OCI-LY1 (cell line): ENCODE data around the gene POLR2E.
"Not testable (repeated sequence)": the region's sequence is repeated elsewhere in the genome, so short reads cannot be mapped to it uniquely, and the experiment has no call there.

Experiments
- H2AFZ ChIP-seq: fragments of 200-600 bp; sonication (generic), shearing (Covaris generic); 2 replicates; pipeline ENCODE4 v1.6.0; 2014; ENCODE audit warnings: antibody characterized with exemption, mild to moderate bottlenecking, low read length
- H3F3A ChIP-seq: fragments of 200-600 bp; sonication (generic), shearing (Covaris generic); 2 replicates; pipeline ENCODE4 v1.6.0; 2014; ENCODE audit warnings: mild to moderate bottlenecking, antibody characterized with exemption, low read length, moderate library complexity; ENCODE audit not compliant: insufficient read depth
- H3K27ac ChIP-seq: fragments of 200-600 bp; sonication (generic); 2 replicates; pipeline ENCODE4 v1.5.1; 2014; ENCODE audit warnings: low read length, mixed run types, mild to moderate bottlenecking, low read depth; ENCODE audit not compliant: poor library complexity, severe bottlenecking
- H3K27me3 ChIP-seq: fragments of 200-600 bp; sonication (generic); 2 replicates; pipeline ENCODE4 v1.6.0; 2014; ENCODE audit warnings: antibody characterized with exemption, mild to moderate bottlenecking, low read length, moderate library complexity; ENCODE audit not compliant: insufficient read depth
- H3K36me3 ChIP-seq: fragments of 200-600 bp; sonication (generic); 2 replicates; pipeline ENCODE4 v1.6.1; 2014; ENCODE audit warnings: mild to moderate bottlenecking, antibody characterized with exemption, low read length, moderate library complexity, mixed read lengths; ENCODE audit not compliant: insufficient read depth
- H3K4me1 ChIP-seq: fragments of 200-600 bp; sonication (generic); 2 replicates; pipeline ENCODE4 v1.5.1; 2014; ENCODE audit warnings: mild to moderate bottlenecking, low read length, moderate library complexity; ENCODE audit not compliant: insufficient read depth, severe bottlenecking
- H3K4me2 ChIP-seq: fragments of 200-600 bp; sonication (generic), shearing (Covaris generic); 2 replicates; pipeline ENCODE4 v1.6.1; 2014; ENCODE audit warnings: low read length
- H3K4me3 ChIP-seq: fragments of 200-600 bp; sonication (generic); 2 replicates; pipeline ENCODE4 v1.5.1; 2014; ENCODE audit warnings: low read length, low read depth, mild to moderate bottlenecking, mixed read lengths; ENCODE audit not compliant: poor library complexity, severe bottlenecking
- H3K79me2 ChIP-seq: fragments of 200-600 bp; shearing (Covaris generic); 2 replicates; pipeline ENCODE4 v1.6.1; 2016; ENCODE audit warnings: mixed run types, low read length, mixed read lengths; ENCODE audit not compliant: insufficient read depth
- H3K9ac ChIP-seq: fragments of 200-600 bp; sonication (generic), shearing (Covaris generic); 2 replicates; pipeline ENCODE4 v1.6.1; 2014; ENCODE audit warnings: mild to moderate bottlenecking, low read length, mixed read lengths
- H3K9me2 ChIP-seq: fragments of 200-600 bp; sonication (generic), shearing (Covaris generic); 2 replicates; pipeline ENCODE4 v1.6.1; 2014; ENCODE audit warnings: low read depth, mild to moderate bottlenecking, low read length, mixed read lengths
- H3K9me3 ChIP-seq: fragments of 200-600 bp; shearing (Covaris generic); 2 replicates; pipeline ENCODE4 v1.6.1; 2014; ENCODE audit warnings: low read length, mixed read lengths
- H4K20me1 ChIP-seq: fragments of 200-600 bp; sonication (generic), shearing (Covaris generic); 2 replicates; pipeline ENCODE4 v1.6.0; 2016; ENCODE audit warnings: mild to moderate bottlenecking, low read length; ENCODE audit not compliant: insufficient read depth
- CTCF ChIP-seq: fragments of 200-600 bp; sonication (generic), shearing (Covaris generic); IDR thresholded peaks from 2 replicates; pipeline ENCODE4 v1.5.1; 2017; ENCODE audit warnings: mild to moderate bottlenecking, antibody characterized with exemption, low read length, moderate library complexity, mixed read lengths
- EZH2 ChIP-seq: fragments of 200-600 bp; sonication (generic), shearing (Covaris generic); IDR thresholded peaks from 2 replicates; pipeline ENCODE4 v1.8.0; 2017; ENCODE audit warnings: borderline replicate concordance, mixed run types, mild to moderate bottlenecking, antibody characterized with exemption, low read length, moderate library complexity, mixed read lengths

POLR2E gene

DNA sequence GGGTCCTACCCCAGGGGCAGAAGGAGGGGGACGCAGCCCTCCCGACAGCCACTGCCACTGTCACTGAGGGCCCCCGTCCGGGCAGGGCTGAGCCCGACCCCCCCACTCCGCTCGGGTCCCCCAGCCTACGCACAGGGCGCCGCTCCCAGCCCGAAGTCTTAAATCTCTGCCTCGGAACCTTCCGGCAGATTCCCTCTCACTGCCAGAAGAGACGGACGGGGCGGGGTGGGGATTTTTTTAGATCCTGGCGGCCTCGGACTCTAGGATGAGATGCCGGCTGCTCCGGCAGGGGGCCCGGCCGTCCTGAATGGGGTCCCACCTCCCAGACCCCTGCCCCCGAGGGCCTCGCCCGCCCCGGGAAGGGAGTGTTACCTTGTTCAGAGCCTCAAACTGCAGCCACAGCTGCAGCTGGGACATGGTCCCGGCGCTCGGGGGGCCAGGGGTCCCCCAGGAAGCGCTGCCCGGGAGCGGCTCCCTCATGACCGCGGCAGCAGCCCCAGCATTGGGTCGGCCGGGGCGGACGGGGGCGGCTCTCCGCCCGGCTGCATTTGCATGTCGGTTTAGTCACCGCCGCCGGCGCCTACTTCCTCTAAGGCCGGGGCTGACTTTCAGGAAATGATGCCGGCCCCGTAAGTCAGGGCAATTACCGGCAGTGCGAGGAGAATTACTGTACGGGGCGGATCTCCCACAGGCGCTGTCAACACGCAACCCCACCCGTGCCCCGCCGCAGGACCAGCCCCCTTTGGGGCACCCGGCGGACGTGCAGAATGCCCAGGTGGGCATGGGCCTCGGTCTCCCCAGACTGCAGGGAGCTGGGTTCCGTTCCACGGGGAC, 36.8 kb upstream of the POLR2E start:
- Histone ChIP-seq H3K36me3 (peaks cover 5% of the 10 kb centered on the region), H3K27ac (peak overlapping the region; percentile 33), H3K4me2 (peak overlapping the region; percentile 80), H4K20me1 (no peaks in the 10 kb centered on the region), H3K9me2 (no peaks in the 10 kb centered on the region), H3K4me1 (peaks cover 52% of the 10 kb centered on the region), H3K9me3 (no peaks in the 10 kb centered on the region), H3K79me2 (no peaks in the 10 kb centered on the region), H2AFZ (no peak overlapping the region), H3K9ac (peak overlapping the region; percentile 50; the same call in 1 of the 2 replicates), H3K4me3 (peak overlapping the region; percentile 55), H3K27me3 (no peaks in the 10 kb centered on the region), H3F3A (no peaks in the 10 kb centered on the region)
- TF ChIP-seq EZH2 (no peak), CTCF (no peak)

- H2AFZ ChIP-seq = no peak overlapping the region
- no peak overlapping the region for H3K27ac ChIP-seq
- TF ChIP-seq EZH2 (no peak), CTCF (no peak)
- peaks cover 5% of the 10 kb centered on the region for H3K36me3 ChIP-seq
- no peaks in the 10 kb centered on the region for H4K20me1 ChIP-seq
- no peaks in the 10 kb centered on the region for H3K9me2 ChIP-seq
- H3K9me3 ChIP-seq = no peaks in the 10 kb centered on the region
- no peaks in the 10 kb centered on the region for H3K27me3 ChIP-seq
- peaks cover 44% of the 10 kb centered on the region for H3K4me1 ChIP-seq
- peak overlapping the region; percentile 55 for H3K4me3 ChIP-seq
- peak overlapping the region; percentile 80 for H3K4me2 ChIP-seq
- H3F3A ChIP-seq = no peaks in the 10 kb centered on the region
- H3K9ac ChIP-seq = no peak overlapping the region; the same call in 1 of the 2 replicates
- no peaks in the 10 kb centered on the region for H3K79me2 ChIP-seq
These were observed 35.9 kb upstream of the POLR2E start for GRCh38 chr19:1130771-1131717.

DNA sequence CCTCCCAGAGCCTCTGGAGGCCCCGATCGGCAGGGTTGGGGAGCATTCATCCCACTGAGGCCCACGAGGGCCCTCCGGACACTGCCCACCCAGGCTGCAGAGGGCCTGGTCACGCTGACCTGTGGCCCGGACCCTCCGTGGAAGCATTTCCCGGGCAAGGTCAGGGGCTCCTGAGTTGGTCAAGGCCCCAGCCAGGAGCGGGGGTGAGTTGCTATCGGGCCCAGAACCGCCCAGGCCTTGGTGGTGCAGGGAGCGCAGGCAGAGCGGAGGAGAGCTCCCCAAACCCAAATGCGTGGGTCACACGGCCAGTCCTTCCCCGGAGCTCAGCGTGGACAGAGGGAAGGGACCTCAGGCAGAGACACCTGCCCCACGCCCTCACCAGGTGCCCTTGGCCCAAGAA, 34.4 kb upstream of the POLR2E start:
- no peak overlapping the region for H2AFZ ChIP-seq
- no peak for TF ChIP-seq CTCF
- no peak for TF ChIP-seq EZH2
- H3F3A ChIP-seq = no peaks in the 10 kb centered on the region
- no peaks in the 10 kb centered on the region for H4K20me1 ChIP-seq
- H3K36me3 ChIP-seq = peaks cover 5% of the 10 kb centered on the region
- H3K9ac ChIP-seq = no peak overlapping the region
- H3K4me3 ChIP-seq = no peak overlapping the region
- no peaks in the 10 kb centered on the region for H3K9me2 ChIP-seq
- H3K27ac ChIP-seq = no peak overlapping the region
- peaks cover 35% of the 10 kb centered on the region for H3K4me1 ChIP-seq
- no peak overlapping the region for H3K4me2 ChIP-seq
- no peaks in the 10 kb centered on the region for H3K9me3 ChIP-seq
- H3K79me2 ChIP-seq = no peaks in the 10 kb centered on the region
- no peaks in the 10 kb centered on the region for H3K27me3 ChIP-seq

DNA sequence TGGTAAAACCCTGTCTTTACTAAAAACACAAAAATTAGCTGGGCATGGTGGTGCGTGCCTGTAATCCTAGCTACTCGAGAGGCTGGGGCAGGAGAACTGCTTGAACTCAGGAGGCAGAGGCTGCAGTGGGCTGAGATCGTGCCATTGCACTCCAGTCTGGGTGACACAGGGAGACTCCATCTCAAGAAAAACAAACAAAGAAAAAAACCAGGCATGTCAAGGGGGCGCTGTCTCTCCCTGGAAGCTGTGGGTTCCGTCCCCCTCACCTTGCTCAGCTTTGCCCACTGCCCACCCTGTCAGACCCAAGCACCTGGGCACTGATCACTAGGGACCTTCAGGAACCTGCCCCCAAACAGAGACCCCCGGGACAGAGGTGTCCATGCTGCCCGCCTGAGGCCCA, 33.9 kb upstream of the POLR2E start:
- peaks cover 32% of the 10 kb centered on the region for H3K4me1 ChIP-seq
- not testable (repeated sequence) for H3F3A ChIP-seq, H3K9me2 ChIP-seq, H3K36me3 ChIP-seq, H3K4me3 ChIP-seq, H3K27me3 ChIP-seq, H3K79me2 ChIP-seq, H3K4me2 ChIP-seq, H3K9ac ChIP-seq, H2AFZ ChIP-seq, H3K27ac ChIP-seq, H4K20me1 ChIP-seq, H3K9me3 ChIP-seq
